HepG2 (cell line): Measurements from ENCODE around the gene CFAP73. TPM values are rescaled to one million over a fixed set of nuclear protein-coding genes. Genes with fewer than 3 reads are reported as not detected.

Experiments
- FUBP1 ChIP-seq: sonication (generic); formaldehyde crosslinking; IDR thresholded peaks from 2 replicates; pipeline ENCODE4 v1.5.1; 2020; ENCODE audit warnings: missing genetic modification reagents, mild to moderate bottlenecking, borderline replicate concordance
- GPBP1L1 ChIP-seq: sonication (generic); formaldehyde crosslinking; IDR thresholded peaks from 2 replicates; pipeline ENCODE4 v1.5.0; 2020; ENCODE audit warnings: mild to moderate bottlenecking, missing genetic modification reagents
- HNF4A ChIP-seq: sonication (generic); formaldehyde crosslinking; IDR thresholded peaks from 2 replicates; pipeline ENCODE4 v1.4.0; 2020; ENCODE audit warnings: missing genetic modification reagents
- ISX ChIP-seq: sonication (generic); formaldehyde crosslinking; conservative IDR thresholded peaks from 2 replicates; pipeline ENCODE4 v1.5.0; 2020; ENCODE audit warnings: missing genetic modification reagents
- MEIS1 ChIP-seq: sonication (generic); formaldehyde crosslinking; IDR thresholded peaks from 2 replicates; pipeline ENCODE4 v1.9.0; 2021; ENCODE audit warnings: mild to moderate bottlenecking, missing genetic modification reagents, moderate library complexity, borderline replicate concordance
- MIER2 ChIP-seq: IDR thresholded peaks from 2 replicates; pipeline ENCODE4 v1.6.1; 2016; ENCODE audit warnings: missing biosample characterization, missing genetic modification reagents
- MLXIP ChIP-seq: sonication (generic); formaldehyde crosslinking; IDR thresholded peaks from 2 replicates; pipeline ENCODE4 v1.9.0; 2021; ENCODE audit warnings: missing genetic modification reagents, borderline replicate concordance
- RFXANK ChIP-seq: IDR thresholded peaks from 2 replicates; pipeline ENCODE4 v1.6.1; 2016
- SALL1 ChIP-seq: sonication (generic); formaldehyde crosslinking; IDR thresholded peaks from 2 replicates; pipeline ENCODE4 v1.8.0; 2022; ENCODE audit warnings: mild to moderate bottlenecking, missing genetic modification reagents
- ZBTB20 ChIP-seq: sonication (generic); formaldehyde crosslinking; IDR thresholded peaks from 2 replicates; pipeline ENCODE4 v1.8.1; 2023; ENCODE audit warnings: missing genetic modification reagents, low read depth, mild to moderate bottlenecking, borderline replicate concordance
- ZHX1 ChIP-seq: sonication (generic); formaldehyde crosslinking; IDR thresholded peaks from 2 replicates; pipeline ENCODE4 v1.8.1; 2022; ENCODE audit warnings: low read depth, mild to moderate bottlenecking, missing genetic modification reagents
- ZNF10 ChIP-seq: sonication (generic); formaldehyde crosslinking; IDR thresholded peaks from 2 replicates; pipeline ENCODE4 v1.4.0; 2020; ENCODE audit warnings: mild to moderate bottlenecking, low read depth, missing genetic modification reagents, borderline replicate concordance
- ZNF24 ChIP-seq: fragments of 450-650 bp; IDR thresholded peaks from 2 replicates; pipeline ENCODE4 v1.6.1; 2017; ENCODE audit warnings: antibody characterized with exemption, mild to moderate bottlenecking
- ZNF276 ChIP-seq: sonication (generic); formaldehyde crosslinking; IDR thresholded peaks from 2 replicates; pipeline ENCODE4 v1.4.0; 2020; ENCODE audit warnings: mild to moderate bottlenecking, low read depth, missing genetic modification reagents
- ZNF296 ChIP-seq: sonication (generic); formaldehyde crosslinking; conservative IDR thresholded peaks from 2 replicates; pipeline ENCODE4 v1.5.0; 2020; ENCODE audit warnings: mild to moderate bottlenecking, missing genetic modification reagents
- ZNF562 ChIP-seq: sonication (generic); formaldehyde crosslinking; IDR thresholded peaks from 2 replicates; pipeline ENCODE4 v1.8.0; 2022; ENCODE audit warnings: missing genetic modification reagents, borderline replicate concordance
- ZNF660 ChIP-seq: sonication (generic); formaldehyde crosslinking; IDR thresholded peaks from 2 replicates; pipeline ENCODE4 v1.5.1; 2020; ENCODE audit warnings: mild to moderate bottlenecking, low read depth, missing genetic modification reagents, borderline replicate concordance
- ZNF777 ChIP-seq: sonication (generic); formaldehyde crosslinking; IDR thresholded peaks from 2 replicates; pipeline ENCODE4 v1.4.0; 2020; ENCODE audit warnings: missing genetic modification reagents
- polyA plus RNA-seq, 8 experiments: library from polyadenylated mRNA; depleted of rRNA in 3 of 8; stranded (reverse) in 7 of 8; unstranded in 1 of 8; fragments of >200 nt; fragmentation: Illumina TruSeq in 4 of 8; extraction: Trizol in 4 of 8; gene quantifications; 2 replicates each; pipeline versions ENCODE4 v1.2.1 to v1.2.3, GENCODE V29; 2011 to 2016; ENCODE audit warnings: low read depth in 4 of 8, missing spikeins in 1 of 8, mixed read lengths in 1 of 8; ENCODE audit not compliant: insufficient read depth in 1 of 8
- total RNA-seq, 5 experiments: library from RNA; depleted of rRNA; stranded (reverse); fragments of >200 nt; fragmentation: Illumina TruSeq; extraction: Trizol; gene quantifications; 2 replicates each; pipeline ENCODE4 v1.2.3, GENCODE V29; 2016; ENCODE audit warnings: low read depth in 1 of 5

Gene CFAP73
- total and polyA plus RNA-seq, 2 of the 13 experiments (the other 11 are each of a cell fraction or from before 2014, with no cell fraction given), result not detected

- TF ChIP-seq ISX (CRISPR knock-in tag) (no peak), ZNF777 (no peak), MEIS1 (CRISPR knock-in tag) (no peak), MLXIP (CRISPR knock-in tag) (no peak), GPBP1L1 (no peak), ZNF24 (no peak), ZNF10 (CRISPR knock-in tag) (no peak), ZNF660 (CRISPR knock-in tag) (no peak), ZNF562 (CRISPR knock-in tag) (no peak), MIER2 (no peak), SALL1 (CRISPR knock-in tag) (0 out of 2 replicates have a peak, but pooled peaks have one; percentile 12), ZNF276 (0 out of 2 replicates have a peak, but pooled peaks have one; percentile 15), ZNF296 (CRISPR knock-in tag) (no peak), HNF4A (CRISPR knock-in tag) (peak; percentile 56), ZBTB20 (CRISPR knock-in tag) (no peak), FUBP1 (CRISPR knock-in tag) (no peak), RFXANK (CRISPR knock-in tag) (no peak), ZHX1 (CRISPR knock-in tag) (no peak)
Observed at GRCh38 chr12:113186666-113187325, 37.3 kb downstream of the CFAP73 start (continued).
